Panc1 (cell line): ENCODE data around the gene TFDP2. TPM values are rescaled to one million over a fixed set of nuclear protein-coding genes. Genes with fewer than 3 reads are reported as not detected.

Experiments
- ATAC-seq: fragments of 200-7000 bp; cut with Tn5 transposase; 2 replicates; pipeline ENCODE4 v1.9.1; 2020; ENCODE audit warnings: mild to moderate bottlenecking, moderate library complexity
- BruUV-seq: library from RNA; stranded (reverse); fragments of 400-500 nt; replicated peaks from 2 replicates; lab custom pipeline; 2021; lab: Mats Ljungman, UMichigan
- CTCF ChIA-PET: fragments of 300-600 bp; sonication (Branson Sonifier 250); formaldehyde crosslinking; loops from one replicate; lab custom pipeline; 2022; ENCODE audit warnings: antibody characterized with exemption; lab: Charles Lee
- POLR2A ChIA-PET: fragments of 300-600 bp; sonication (Branson Sonifier 250); formaldehyde crosslinking; loops from one replicate; lab custom pipeline; 2022; ENCODE audit warnings: antibody characterized with exemption; lab: Charles Lee
- DNase-seq: peaks from one replicate; pipeline ENCODE4 v3.0.0-alpha.2; 2010; ENCODE audit warnings: low read depth, low spot score
- H3K27ac ChIP-seq: 2 replicates; pipeline ENCODE4 v1.5.1; 2011; ENCODE audit warnings: mild to moderate bottlenecking, low read length, inconsistent platforms
- H3K27me3 ChIP-seq: fragments of 200-500 bp; sonication (Bioruptor generic); 2 replicates; pipeline ENCODE4 v1.6.0; 2014; ENCODE audit warnings: low read length, inconsistent platforms; ENCODE audit not compliant: control insufficient read depth, insufficient read depth
- H3K36me3 ChIP-seq: fragments of 200-500 bp; sonication (Bioruptor generic); 2 replicates; pipeline ENCODE4 v1.5.1; 2014; ENCODE audit warnings: inconsistent platforms, mild to moderate bottlenecking, low read length, moderate library complexity; ENCODE audit not compliant: control insufficient read depth, insufficient read depth
- H3K4me1 ChIP-seq: 2 replicates; pipeline ENCODE4 v1.5.1; 2011; ENCODE audit warnings: inconsistent platforms, mild to moderate bottlenecking, low read length, moderate library complexity; ENCODE audit not compliant: control insufficient read depth, insufficient read depth
- H3K4me3 ChIP-seq, 2 experiments: 2 replicates each; pipeline ENCODE4 v1.5.1; 2011 to 2012; ENCODE audit warnings: low read depth in 2 of 2, low read length in 2 of 2, mild to moderate bottlenecking in 2 of 2, inconsistent platforms in 1 of 2, moderate library complexity in 1 of 2
- H3K9me3 ChIP-seq: fragments of 200-500 bp; sonication (Bioruptor generic); 2 replicates; pipeline ENCODE4 v1.5.1; 2014; ENCODE audit warnings: low read depth, mild to moderate bottlenecking, inconsistent platforms, low read length, moderate library complexity; ENCODE audit not compliant: control insufficient read depth, insufficient read depth
- POLR2AphosphoS5 ChIP-seq: IDR thresholded peaks from 2 replicates; pipeline ENCODE4 v1.6.1; 2012; ENCODE audit warnings: mild to moderate bottlenecking, low read depth, low read length, moderate library complexity
- SIN3A ChIP-seq: IDR thresholded peaks from 2 replicates; pipeline ENCODE4 v1.6.1; 2012; ENCODE audit warnings: low read depth, mild to moderate bottlenecking, low read length, moderate library complexity, borderline replicate concordance; ENCODE audit not compliant: insufficient read depth
- TCF7L2 ChIP-seq: IDR thresholded peaks from 2 replicates; pipeline ENCODE4 v1.6.1; 2011; ENCODE audit warnings: mild to moderate bottlenecking, low read depth, low read length, inconsistent platforms
- in situ Hi-C: cut with HindIII; loops from 2 replicates; pipeline ENCODE4 v1.10.0; 2016; ENCODE audit warnings: low sequenced_read_pairs, low pct_unique_long_range_greater_than_20kb
- intact Hi-C: fragments of 100-400 bp; cut with micrococcal nuclease; formaldehyde crosslinking; loops from one replicate; pipeline ENCODE4 v1.10.0; 2022; ENCODE audit not compliant: unreplicated experiment
- total RNA-seq: library from RNA; stranded (reverse); gene quantifications from one replicate; pipeline ENCODE4 v1.2.1, GENCODE V29; 2021; ENCODE audit not compliant: unreplicated experiment
- TF ChIP-seq, protein P1 (sequence below), 2 experiments: IDR thresholded peaks; 2 replicates each; pipeline ENCODE4 v1.6.1; 2011 to 2012; ENCODE audit warnings: low read depth in 2 of 2, control low read depth in 1 of 2, low read length in 1 of 2, mild to moderate bottlenecking in 1 of 2, moderate library complexity in 1 of 2; ENCODE audit not compliant: insufficient read depth in 1 of 2
- TF ChIP-seq, protein P2 (sequence below): fragments of 450-650 bp; IDR thresholded peaks from 2 replicates; pipeline ENCODE4 v1.5.1; 2017; ENCODE audit warnings: mild to moderate bottlenecking

The TFDP2 gene
- total RNA-seq, 1 experiment from 2014 or later, result 66.3 TPM

DNA sequence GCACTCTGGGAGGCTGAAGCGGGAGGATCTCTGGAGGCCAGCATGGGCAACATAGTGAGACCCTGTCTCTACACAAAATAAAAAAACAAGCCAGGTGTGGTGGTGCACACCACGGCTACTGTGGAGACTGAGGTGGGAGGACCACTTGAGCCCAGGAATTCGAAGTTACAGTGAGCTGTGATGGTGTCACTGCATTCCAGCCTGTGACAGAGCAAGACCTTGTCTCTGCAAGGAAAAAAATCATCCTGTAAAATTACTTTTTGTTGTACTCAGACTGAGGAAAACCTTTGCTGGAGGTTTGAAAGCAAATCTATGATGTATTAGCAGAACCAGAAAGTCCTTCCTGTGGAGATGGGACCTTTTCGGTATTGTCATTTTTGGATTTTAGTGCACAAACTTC, 209.6 kb downstream of the TFDP2 start:
- ATAC-seq (peak; percentile 60), DNase-seq (no peak)
- Histone ChIP-seq H3K4me1 (peaks cover 31% of the 10 kb centered on the region), H3K27ac (peak overlapping the region; percentile 80), H3K36me3 (no peaks in the 10 kb centered on the region), H3K4me3 (0 out of 4 replicates have a peak overlapping the region, but pooled peaks of 1 of the 2 experiments have one; percentile 9), H3K27me3 (no peaks in the 10 kb centered on the region), H3K9me3 (no peaks in the 10 kb centered on the region)
- in situ Hi-C loops (no loop called here), intact Hi-C loops (no loop called here)
- no TSS peak for BruUV-seq
- TF ChIP-seq TCF7L2 (no peak), SIN3A (no peak), POLR2AphosphoS5 (no peak)
- TF ChIP-seq, protein P1, sequence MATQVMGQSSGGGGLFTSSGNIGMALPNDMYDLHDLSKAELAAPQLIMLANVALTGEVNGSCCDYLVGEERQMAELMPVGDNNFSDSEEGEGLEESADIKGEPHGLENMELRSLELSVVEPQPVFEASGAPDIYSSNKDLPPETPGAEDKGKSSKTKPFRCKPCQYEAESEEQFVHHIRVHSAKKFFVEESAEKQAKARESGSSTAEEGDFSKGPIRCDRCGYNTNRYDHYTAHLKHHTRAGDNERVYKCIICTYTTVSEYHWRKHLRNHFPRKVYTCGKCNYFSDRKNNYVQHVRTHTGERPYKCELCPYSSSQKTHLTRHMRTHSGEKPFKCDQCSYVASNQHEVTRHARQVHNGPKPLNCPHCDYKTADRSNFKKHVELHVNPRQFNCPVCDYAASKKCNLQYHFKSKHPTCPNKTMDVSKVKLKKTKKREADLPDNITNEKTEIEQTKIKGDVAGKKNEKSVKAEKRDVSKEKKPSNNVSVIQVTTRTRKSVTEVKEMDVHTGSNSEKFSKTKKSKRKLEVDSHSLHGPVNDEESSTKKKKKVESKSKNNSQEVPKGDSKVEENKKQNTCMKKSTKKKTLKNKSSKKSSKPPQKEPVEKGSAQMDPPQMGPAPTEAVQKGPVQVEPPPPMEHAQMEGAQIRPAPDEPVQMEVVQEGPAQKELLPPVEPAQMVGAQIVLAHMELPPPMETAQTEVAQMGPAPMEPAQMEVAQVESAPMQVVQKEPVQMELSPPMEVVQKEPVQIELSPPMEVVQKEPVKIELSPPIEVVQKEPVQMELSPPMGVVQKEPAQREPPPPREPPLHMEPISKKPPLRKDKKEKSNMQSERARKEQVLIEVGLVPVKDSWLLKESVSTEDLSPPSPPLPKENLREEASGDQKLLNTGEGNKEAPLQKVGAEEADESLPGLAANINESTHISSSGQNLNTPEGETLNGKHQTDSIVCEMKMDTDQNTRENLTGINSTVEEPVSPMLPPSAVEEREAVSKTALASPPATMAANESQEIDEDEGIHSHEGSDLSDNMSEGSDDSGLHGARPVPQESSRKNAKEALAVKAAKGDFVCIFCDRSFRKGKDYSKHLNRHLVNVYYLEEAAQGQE (IDR thresholded peaks at IDR 0.05; ENCODE audit: insufficient read depth in 1 of 2, low read depth in 2 of 2, low read length in 1 of 2), result no peak
- TF ChIP-seq, protein P2, sequence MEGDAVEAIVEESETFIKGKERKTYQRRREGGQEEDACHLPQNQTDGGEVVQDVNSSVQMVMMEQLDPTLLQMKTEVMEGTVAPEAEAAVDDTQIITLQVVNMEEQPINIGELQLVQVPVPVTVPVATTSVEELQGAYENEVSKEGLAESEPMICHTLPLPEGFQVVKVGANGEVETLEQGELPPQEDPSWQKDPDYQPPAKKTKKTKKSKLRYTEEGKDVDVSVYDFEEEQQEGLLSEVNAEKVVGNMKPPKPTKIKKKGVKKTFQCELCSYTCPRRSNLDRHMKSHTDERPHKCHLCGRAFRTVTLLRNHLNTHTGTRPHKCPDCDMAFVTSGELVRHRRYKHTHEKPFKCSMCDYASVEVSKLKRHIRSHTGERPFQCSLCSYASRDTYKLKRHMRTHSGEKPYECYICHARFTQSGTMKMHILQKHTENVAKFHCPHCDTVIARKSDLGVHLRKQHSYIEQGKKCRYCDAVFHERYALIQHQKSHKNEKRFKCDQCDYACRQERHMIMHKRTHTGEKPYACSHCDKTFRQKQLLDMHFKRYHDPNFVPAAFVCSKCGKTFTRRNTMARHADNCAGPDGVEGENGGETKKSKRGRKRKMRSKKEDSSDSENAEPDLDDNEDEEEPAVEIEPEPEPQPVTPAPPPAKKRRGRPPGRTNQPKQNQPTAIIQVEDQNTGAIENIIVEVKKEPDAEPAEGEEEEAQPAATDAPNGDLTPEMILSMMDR, result no peak
- CTCF ChIA-PET, result no interaction called here
- POLR2A ChIA-PET, result no interaction called here

DNA sequence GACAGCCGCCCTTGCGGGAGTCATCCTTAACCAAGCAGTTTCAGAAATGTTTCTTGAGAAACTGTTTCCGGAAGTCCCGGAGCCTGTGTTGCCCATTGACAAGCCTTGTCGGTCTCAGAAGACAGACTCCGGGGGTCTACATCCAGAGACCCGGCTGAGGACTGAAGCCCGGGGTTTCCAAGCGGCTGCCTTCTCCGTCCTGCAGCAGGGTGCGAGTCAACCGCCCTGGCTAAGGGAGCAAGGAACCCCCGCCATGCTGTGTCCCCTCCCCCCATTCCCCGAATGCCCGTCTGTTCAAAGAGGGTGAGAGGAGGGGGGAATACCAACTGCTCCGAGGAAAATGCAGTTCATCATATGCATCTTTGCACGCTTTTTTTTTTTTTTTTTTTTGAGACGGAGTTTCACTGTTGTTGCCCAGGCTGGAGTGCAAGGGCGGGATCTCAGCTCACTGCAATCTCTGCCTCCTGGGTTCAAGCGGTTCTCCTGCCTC, 211.3 kb downstream of the TFDP2 start:
- in situ Hi-C loops (no loop called here), intact Hi-C loops (no loop called here)
- peak overlapping the region; percentile 11; the same call in 1 of the 2 replicates for H3K27ac ChIP-seq
- peaks cover 34% of the 10 kb centered on the region for H3K4me1 ChIP-seq
- H3K27me3 ChIP-seq, result no peaks in the 10 kb centered on the region
- no peak overlapping the region for H3K4me3 ChIP-seq
- ChIA-PET POLR2A (no interaction called here), CTCF (no interaction called here)
- no TSS peak for BruUV-seq
- no peaks in the 10 kb centered on the region for H3K36me3 ChIP-seq
- no peak for DNase-seq
- no peak for ATAC-seq
- no peak for TF ChIP-seq SIN3A
- TF ChIP-seq TCF7L2, result no peak
- TF ChIP-seq, protein P2, result no peak
- no peak for TF ChIP-seq POLR2AphosphoS5
- TF ChIP-seq, protein P1 (IDR thresholded peaks at IDR 0.05; ENCODE audit: insufficient read depth in 1 of 2, low read depth in 2 of 2, low read length in 1 of 2), result no peak
- no peaks in the 10 kb centered on the region for H3K9me3 ChIP-seq
